Heart left ventricle (tissue), 13 donors: ENCODE data around the gene CPNE8.

ENCODE experiments used
- POLR2A ChIP-seq, 2 donors: fragments of 450-650 bp; IDR thresholded peaks; one replicate each; pipeline ENCODE4 v1.6.1; 2017; ENCODE audit warnings: antibody characterized with exemption in 2 of 2, mild to moderate bottlenecking in 2 of 2, moderate library complexity in 2 of 2
- TF ChIP-seq, protein P1 (sequence below), 12 donors: fragments of 200-600 bp; sonication (generic) in 4 of 12; IDR thresholded peaks; one replicate each; pipeline versions ENCODE4 v1.5.0 to v1.8.0; 2018 to 2022; ENCODE audit warnings: antibody characterized with exemption in 12 of 12, mild to moderate bottlenecking in 5 of 12
- donor health status: ischemic (EF 13 %, LVEDD 7.1; RV severe dilation, severe dysfunction).
- donor health status: DM: no; HTN: yes; CAD: no.
- donor health status: DM: no; HTN: no; CAD: no.
- donor health status: ischemic (EF 25% LVEDD 6.9; RV normal size, moderate dysfunction).
- donor health status: ischemic (EF 25% LVEDD 5.7; RV mildly dilated, moderate dysfunction).
- donor health status: ischemic (EF 35%, LVEDD 5.7; RV mildly dilated, moderate dysfunction).
- donor health status: nonischemic (EF 11% LVEDD 7.7; RV severe dilation, severe dysfunction).
- donor health status: DM: yes; HTN: yes; CAD: no.
- donor health status: PGD.
- donor health status: ischemic (EF 29% LVEDD 5.4; RV normal size, mild dysfunction).
- donor health status: nonischemic (EF 23%, LVEDD 6.1; RV moderate dilation, normal function).

DNA sequence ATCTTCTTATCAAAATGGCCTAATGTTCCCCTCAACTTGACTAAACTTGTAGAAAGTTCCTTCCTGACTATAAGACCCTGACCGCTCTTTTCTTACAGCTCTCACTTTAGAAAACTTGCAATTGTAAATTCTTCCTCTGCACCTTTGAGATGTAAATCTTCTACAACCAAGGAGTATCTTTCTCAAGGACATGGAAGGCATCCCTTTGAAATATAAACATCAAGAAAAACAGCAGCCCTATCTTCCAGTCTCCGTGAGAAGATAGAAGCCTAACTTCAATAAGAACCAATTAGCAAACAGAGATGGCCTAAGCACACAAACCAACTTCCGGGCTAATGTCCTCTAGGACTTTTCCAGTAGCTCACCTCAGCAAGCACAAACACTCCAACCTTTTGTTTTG, 210.3 kb downstream of the CPNE8 start:
- TF ChIP-seq, protein P1, sequence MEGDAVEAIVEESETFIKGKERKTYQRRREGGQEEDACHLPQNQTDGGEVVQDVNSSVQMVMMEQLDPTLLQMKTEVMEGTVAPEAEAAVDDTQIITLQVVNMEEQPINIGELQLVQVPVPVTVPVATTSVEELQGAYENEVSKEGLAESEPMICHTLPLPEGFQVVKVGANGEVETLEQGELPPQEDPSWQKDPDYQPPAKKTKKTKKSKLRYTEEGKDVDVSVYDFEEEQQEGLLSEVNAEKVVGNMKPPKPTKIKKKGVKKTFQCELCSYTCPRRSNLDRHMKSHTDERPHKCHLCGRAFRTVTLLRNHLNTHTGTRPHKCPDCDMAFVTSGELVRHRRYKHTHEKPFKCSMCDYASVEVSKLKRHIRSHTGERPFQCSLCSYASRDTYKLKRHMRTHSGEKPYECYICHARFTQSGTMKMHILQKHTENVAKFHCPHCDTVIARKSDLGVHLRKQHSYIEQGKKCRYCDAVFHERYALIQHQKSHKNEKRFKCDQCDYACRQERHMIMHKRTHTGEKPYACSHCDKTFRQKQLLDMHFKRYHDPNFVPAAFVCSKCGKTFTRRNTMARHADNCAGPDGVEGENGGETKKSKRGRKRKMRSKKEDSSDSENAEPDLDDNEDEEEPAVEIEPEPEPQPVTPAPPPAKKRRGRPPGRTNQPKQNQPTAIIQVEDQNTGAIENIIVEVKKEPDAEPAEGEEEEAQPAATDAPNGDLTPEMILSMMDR (IDR thresholded peaks at IDR 0.05) = no peak
- TF ChIP-seq POLR2A (IDR thresholded peaks at IDR 0.05) = no peak
